Osteocyte (in vitro differentiated cells): Measurements from ENCODE around the gene TIMM44. TPM values are rescaled to one million over a fixed set of nuclear protein-coding genes. Genes with fewer than 3 reads are reported as not detected.
A peak's percentile ranks its signal among the peaks of the same experiment; 100 is the strongest.

ENCODE experiments used
- DNase-seq: peaks from one replicate; pipeline ENCODE4 v3.0.0; 2021; ENCODE audit warnings: mixed read lengths; ENCODE audit not compliant: unreplicated experiment; ENCODE audit errors: extremely low spot score
- H3K27ac Mint-ChIP-seq: one replicate; pipeline ENCODE4 v1.8.0; 2021; ENCODE audit warnings: mild to moderate bottlenecking, mixed read lengths; ENCODE audit not compliant: unreplicated experiment
- H3K27me3 Mint-ChIP-seq: one replicate; pipeline ENCODE4 v1.8.0; 2021; ENCODE audit warnings: mixed read lengths; ENCODE audit not compliant: unreplicated experiment
- H3K36me3 Mint-ChIP-seq: one replicate; pipeline ENCODE4 v1.8.0; 2021; ENCODE audit warnings: mixed read lengths; ENCODE audit not compliant: unreplicated experiment
- H3K4me1 Mint-ChIP-seq: one replicate; pipeline ENCODE4 v1.8.0; 2021; ENCODE audit warnings: mixed read lengths; ENCODE audit not compliant: unreplicated experiment
- H3K4me3 Mint-ChIP-seq: one replicate; pipeline ENCODE4 v1.8.0; 2021; ENCODE audit warnings: mild to moderate bottlenecking, moderate library complexity, mixed read lengths; ENCODE audit not compliant: unreplicated experiment
- H3K9me3 Mint-ChIP-seq: one replicate; pipeline ENCODE4 v1.8.0; 2021; ENCODE audit warnings: mixed read lengths; ENCODE audit not compliant: unreplicated experiment
- CTCF ChIP-seq: fragments of 200-600 bp; sonication (generic); IDR thresholded peaks from 2 replicates; pipeline ENCODE4 v1.5.0; 2021; ENCODE audit warnings: antibody characterized with exemption, mild to moderate bottlenecking, moderate library complexity
- long read RNA-seq: library from polyadenylated mRNA; unstranded; transcript quantifications from one replicate; pipeline ENCODE4 v2.0.0, GENCODE V29; 2021
- total RNA-seq: library from RNA; stranded (reverse); gene quantifications from 2 replicates; pipeline ENCODE4 v1.2.1, GENCODE V29; 2021

Gene TIMM44
- 69.4 and 73.4 TPM in 2 replicates for total RNA-seq
- long read RNA-seq, transcript TIMM44-201 (13 exons, 2,075 nt): major isoform, 80 of 94 reads
- long read RNA-seq, partial matches to known transcripts: 2 of 94 reads
- long read RNA-seq, other reads (novel, unspliced or antisense): 7 of 94 reads

- Mint-ChIP-seq H3K27me3 (no peaks in the 10 kb centered on the region), H3K4me3 (peak within 1 kb of the TSS; percentile 86), H3K9me3 (no peaks in the 10 kb centered on the region)
These were observed at the start of gene TIMM44 for GRCh38 chr19:7943444-7944176. Gene TIMM44 (minus strand): TSS chr19:7943666. CDS start chr19:7943651, 15 bp downstream.

GRCh38 chr19:7992575-7992974, 49.1 kb upstream of the TIMM44 start:
- Mint-ChIP-seq H3K36me3 (peaks cover 28% of the 10 kb centered on the region), H3K27ac (no peak overlapping the region), H3K27me3 (no peaks in the 10 kb centered on the region), H3K4me1 (peaks cover 34% of the 10 kb centered on the region), H3K4me3 (no peak overlapping the region), H3K9me3 (no peaks in the 10 kb centered on the region)
- no peak for DNase-seq
- TF ChIP-seq CTCF: no peak

More at GRCh38 chr19:7943444-7944176, at the start of gene TIMM44:
- no peak for TF ChIP-seq CTCF
- H3K4me1 Mint-ChIP-seq: peaks cover 17% of the 10 kb centered on the region
- H3K36me3 Mint-ChIP-seq: peaks cover 9% of the 10 kb centered on the region
- peak; percentile 99 for DNase-seq
- H3K27ac Mint-ChIP-seq: peak within 1 kb of the TSS; percentile 98

- no peak for TF ChIP-seq CTCF
- no peaks in the 10 kb centered on the region for H3K27me3 Mint-ChIP-seq
- no peak overlapping the region for H3K27ac Mint-ChIP-seq
- H3K4me3 Mint-ChIP-seq: no peak overlapping the region
- peaks cover 34% of the 10 kb centered on the region for H3K4me1 Mint-ChIP-seq
- no peaks in the 10 kb centered on the region for H3K9me3 Mint-ChIP-seq
- DNase-seq: no peak
- peaks cover 35% of the 10 kb centered on the region for H3K36me3 Mint-ChIP-seq
These were observed 45.7 kb upstream of the TIMM44 start for GRCh38 chr19:7989071-7989575.

GRCh38 chr19:7988307-7988706, 44.8 kb upstream of the TIMM44 start:
- DNase-seq: no peak
- no peak for TF ChIP-seq CTCF
- peaks cover 38% of the 10 kb centered on the region for H3K36me3 Mint-ChIP-seq
- H3K27me3 Mint-ChIP-seq: no peaks in the 10 kb centered on the region
- peaks cover 27% of the 10 kb centered on the region for H3K4me1 Mint-ChIP-seq
- H3K9me3 Mint-ChIP-seq: no peaks in the 10 kb centered on the region
- H3K27ac Mint-ChIP-seq: peak overlapping the region; percentile 42
- no peak overlapping the region for H3K4me3 Mint-ChIP-seq

- Mint-ChIP-seq H3K4me3 (no peak overlapping the region), H3K27me3 (no peaks in the 10 kb centered on the region), H3K4me1 (peaks cover 24% of the 10 kb centered on the region), H3K9me3 (no peaks in the 10 kb centered on the region), H3K27ac (no peak overlapping the region), H3K36me3 (peaks cover 42% of the 10 kb centered on the region)
- TF ChIP-seq CTCF: no peak
- DNase-seq: no peak
These were observed 43.8 kb upstream of the TIMM44 start for GRCh38 chr19:7987114-7987768.
